ENCODE measurements around the gene RBBP6.
"Not testable (repeated sequence)": the region's sequence is repeated elsewhere in the genome, so short reads cannot be mapped to it uniquely, and the experiment has no call there.

DNA sequence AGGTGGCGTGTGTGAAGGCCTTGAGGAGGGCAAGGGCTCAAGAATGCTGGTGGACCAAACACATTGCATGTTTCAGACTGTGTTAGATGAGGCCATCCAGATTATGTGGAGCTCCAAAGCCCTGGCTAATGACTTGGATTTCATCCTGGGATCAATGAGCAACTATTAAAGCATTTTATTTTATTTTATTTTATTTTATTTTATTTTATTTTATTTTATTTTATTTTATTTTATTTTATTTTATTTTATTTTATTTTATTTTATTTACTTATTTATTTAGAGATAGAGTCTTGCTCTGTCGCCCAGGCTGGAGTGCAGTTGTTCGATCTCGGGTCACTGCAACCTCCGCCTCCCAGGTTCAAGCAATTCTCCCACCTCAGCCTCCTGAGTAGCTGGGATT, 73.9 kb downstream of the RBBP6 start:
- TF ChIP-seq POLR2A (IDR thresholded peaks at IDR 0.05; ENCODE audit: low read depth, low read length); POLR2AphosphoS5 (IDR thresholded peaks at IDR 0.05; ENCODE audit: low read depth, low read length); TAF1 (IDR thresholded peaks at IDR 0.05; ENCODE audit: low read depth, low read length); SPI1 (IDR thresholded peaks at IDR 0.05; ENCODE audit: low read depth, low read length); POU2F2 (IDR thresholded peaks at IDR 0.05; ENCODE audit: low read depth, low read length); PAX5 (IDR thresholded peaks at IDR 0.05; ENCODE audit: insufficient read depth, low read length, severe bottlenecking): not testable (repeated sequence)

Measured in GM12891 (cell line).